Activated naive CD8-positive, alpha-beta T cell (primary cell): Measurements from ENCODE around the gene JMJD1C.
A peak's percentile ranks its signal among the peaks of the same experiment; 100 is the strongest.

Source experiments
- H3K27ac Mint-ChIP-seq: one replicate; pipeline ENCODE4 v1.8.0; 2021; ENCODE audit warnings: mixed read lengths
- H3K27me3 Mint-ChIP-seq: one replicate; pipeline ENCODE4 v1.8.0; 2021; ENCODE audit warnings: mixed read lengths
- H3K36me3 Mint-ChIP-seq: one replicate; pipeline ENCODE4 v1.8.0; 2021; ENCODE audit warnings: mixed read lengths
- H3K4me1 Mint-ChIP-seq: one replicate; pipeline ENCODE4 v1.8.0; 2021; ENCODE audit warnings: low read depth, mixed read lengths
- H3K4me3 Mint-ChIP-seq: one replicate; pipeline ENCODE4 v1.8.0; 2021; ENCODE audit warnings: mild to moderate bottlenecking, mixed read lengths
- H3K9me3 Mint-ChIP-seq: one replicate; pipeline ENCODE4 v1.8.0; 2021; ENCODE audit warnings: low read depth, mixed read lengths

Gene JMJD1C

GRCh38 chr10:63412304-63412703 lies 53.5 kb downstream of the JMJD1C start:
- H3K27me3 Mint-ChIP-seq: no peaks in the 10 kb centered on the region
- peaks cover 5% of the 10 kb centered on the region for H3K36me3 Mint-ChIP-seq
- no peak overlapping the region for H3K4me3 Mint-ChIP-seq
- no peaks in the 10 kb centered on the region for H3K9me3 Mint-ChIP-seq
- no peak overlapping the region for H3K27ac Mint-ChIP-seq
- H3K4me1 Mint-ChIP-seq: peaks cover 46% of the 10 kb centered on the region

DNA sequence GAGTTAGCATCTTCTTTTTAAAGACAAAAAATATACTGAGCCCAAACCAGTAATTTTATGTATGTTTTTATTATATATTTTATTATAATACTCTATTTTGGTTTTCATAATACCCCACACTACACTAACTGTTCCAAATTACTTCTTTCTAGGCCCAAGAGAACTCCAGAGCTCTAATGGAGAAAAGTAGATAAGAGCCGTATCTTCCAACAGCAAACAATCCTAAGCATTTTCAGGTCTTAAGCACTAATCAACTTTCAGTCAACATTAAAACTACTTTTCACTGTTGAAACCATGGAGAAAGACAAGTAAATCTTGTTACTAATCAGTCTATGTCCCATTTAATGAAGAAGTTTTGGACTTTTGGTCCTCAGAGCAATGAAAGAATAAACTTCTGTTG lies 55.1 kb downstream of the JMJD1C start:
- Mint-ChIP-seq H3K4me1 (peaks cover 38% of the 10 kb centered on the region), H3K27me3 (no peaks in the 10 kb centered on the region)

DNA sequence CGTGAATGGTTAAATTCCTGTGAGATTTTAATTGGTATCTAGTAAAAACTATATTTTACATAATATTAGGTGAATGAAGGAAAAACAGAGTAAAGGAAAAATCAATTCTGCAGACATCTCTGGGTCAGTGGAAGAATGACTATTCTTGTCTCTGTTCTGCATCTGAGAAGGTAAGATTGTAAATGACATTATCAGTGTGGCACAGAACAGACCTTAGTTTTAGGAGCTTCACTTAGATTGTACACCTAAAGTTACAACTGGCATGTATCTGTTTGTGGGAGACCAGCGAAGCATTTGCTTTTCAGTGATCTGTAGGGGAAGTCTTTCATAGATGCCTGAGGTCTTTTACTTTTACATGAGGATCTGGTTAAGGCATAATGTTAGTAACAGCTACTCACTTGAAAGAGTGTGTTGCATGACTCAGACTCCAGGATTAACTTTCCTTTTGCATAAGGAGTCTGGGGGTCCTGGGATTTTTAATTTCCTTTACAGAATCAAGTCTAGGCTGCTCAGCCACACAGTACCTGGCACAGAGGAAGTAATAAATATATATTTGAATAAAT lies 56.2 kb downstream of the JMJD1C start:
- no peak overlapping the region for H3K27ac Mint-ChIP-seq
- H3K4me3 Mint-ChIP-seq: no peak overlapping the region
- no peaks in the 10 kb centered on the region for H3K9me3 Mint-ChIP-seq
- H3K4me1 Mint-ChIP-seq: peaks cover 34% of the 10 kb centered on the region
- peaks cover 10% of the 10 kb centered on the region for H3K36me3 Mint-ChIP-seq
- H3K27me3 Mint-ChIP-seq: no peaks in the 10 kb centered on the region

More for the DNA sequence above, 55.1 kb downstream of the JMJD1C start:
- Mint-ChIP-seq H3K9me3 (no peaks in the 10 kb centered on the region), H3K36me3 (peaks cover 10% of the 10 kb centered on the region), H3K27ac (no peak overlapping the region), H3K4me3 (no peak overlapping the region)

GRCh38 chr10:63407136-63407662 lies 58.6 kb downstream of the JMJD1C start:
- H3K27me3 Mint-ChIP-seq: no peaks in the 10 kb centered on the region
- H3K9me3 Mint-ChIP-seq: no peaks in the 10 kb centered on the region
- H3K36me3 Mint-ChIP-seq: peaks cover 10% of the 10 kb centered on the region
- H3K27ac Mint-ChIP-seq: no peak overlapping the region
- H3K4me3 Mint-ChIP-seq: no peak overlapping the region
- peaks cover 31% of the 10 kb centered on the region for H3K4me1 Mint-ChIP-seq

DNA sequence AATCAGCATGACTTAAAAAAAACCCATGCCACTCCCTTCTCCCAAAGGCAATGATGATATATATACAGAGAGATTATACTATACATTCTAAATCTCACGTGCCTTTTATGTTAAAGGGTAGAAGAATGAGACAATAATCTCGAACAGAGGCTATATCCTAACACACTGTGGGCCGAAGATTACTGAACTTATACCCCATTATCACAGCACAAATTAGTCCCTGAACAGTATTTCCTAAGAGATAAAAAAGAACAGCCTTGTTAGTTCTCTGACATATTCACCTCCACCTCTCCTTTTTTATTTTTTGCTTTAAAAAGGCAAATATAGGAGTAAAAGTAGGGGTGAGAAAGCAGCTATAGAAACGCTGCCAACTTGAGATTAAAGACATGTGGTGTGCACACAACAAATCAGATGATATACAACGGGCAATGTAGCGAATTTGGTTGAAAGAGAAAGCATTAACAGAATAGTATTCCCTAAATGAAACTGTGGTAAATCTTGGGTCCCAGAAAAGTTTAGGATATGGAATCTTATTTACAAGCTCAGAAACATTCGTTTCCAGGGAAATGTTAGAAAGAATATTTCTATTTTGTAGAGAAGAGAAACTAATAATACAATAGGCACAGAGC lies 69.5 kb downstream of the JMJD1C start:
- Mint-ChIP-seq H3K27ac (no peak overlapping the region), H3K4me1 (peaks cover 21% of the 10 kb centered on the region), H3K36me3 (peaks cover 4% of the 10 kb centered on the region), H3K9me3 (no peaks in the 10 kb centered on the region), H3K4me3 (no peak overlapping the region), H3K27me3 (no peaks in the 10 kb centered on the region)

- peaks cover 38% of the 10 kb centered on the region for H3K4me1 Mint-ChIP-seq
- peaks cover 6% of the 10 kb centered on the region for H3K9me3 Mint-ChIP-seq
- no peaks in the 10 kb centered on the region for H3K27me3 Mint-ChIP-seq
- H3K4me3 Mint-ChIP-seq: no peak overlapping the region
- H3K36me3 Mint-ChIP-seq: peaks cover 15% of the 10 kb centered on the region
- H3K27ac Mint-ChIP-seq: no peak overlapping the region
Observed at GRCh38 chr10:63393050-63393449, 72.7 kb downstream of the JMJD1C start.

- no peaks in the 10 kb centered on the region for H3K27me3 Mint-ChIP-seq
- H3K4me1 Mint-ChIP-seq: peaks cover 45% of the 10 kb centered on the region
- H3K36me3 Mint-ChIP-seq: peaks cover 15% of the 10 kb centered on the region
- H3K9me3 Mint-ChIP-seq: peaks cover 6% of the 10 kb centered on the region
- no peak overlapping the region for H3K4me3 Mint-ChIP-seq
- H3K27ac Mint-ChIP-seq: no peak overlapping the region
Observed at GRCh38 chr10:63392224-63392623, 73.6 kb downstream of the JMJD1C start.

- no peaks in the 10 kb centered on the region for H3K27me3 Mint-ChIP-seq
- peaks cover 49% of the 10 kb centered on the region for H3K4me1 Mint-ChIP-seq
Observed at GRCh38 chr10:63391812-63392211, 74.0 kb downstream of the JMJD1C start.

DNA sequence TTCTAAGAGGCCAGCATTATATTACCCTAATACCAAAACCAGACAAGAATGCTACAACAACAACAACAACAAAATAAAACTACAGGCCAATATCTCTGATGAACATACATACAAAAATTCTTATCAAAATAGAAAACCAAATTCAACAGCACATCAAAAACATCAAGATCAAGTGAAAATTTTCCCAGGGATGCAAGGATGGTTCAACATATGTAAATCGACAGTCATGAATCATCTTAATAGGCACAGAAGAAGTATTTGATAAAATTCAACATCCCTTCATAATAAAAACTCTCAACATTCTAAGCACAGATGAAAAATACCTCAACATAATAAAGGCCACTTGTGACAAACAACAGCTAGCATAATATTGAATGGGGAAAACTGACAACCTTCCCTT lies 75.3 kb downstream of the JMJD1C start:
- Mint-ChIP-seq H3K27me3 (no peaks in the 10 kb centered on the region), H3K36me3 (peaks cover 15% of the 10 kb centered on the region), H3K27ac (no peak overlapping the region), H3K4me3 (no peak overlapping the region), H3K4me1 (peaks cover 54% of the 10 kb centered on the region), H3K9me3 (peaks cover 6% of the 10 kb centered on the region)

More at GRCh38 chr10:63391812-63392211, 74.0 kb downstream of the JMJD1C start:
- peaks cover 15% of the 10 kb centered on the region for H3K36me3 Mint-ChIP-seq
- H3K4me3 Mint-ChIP-seq: no peak overlapping the region
- H3K9me3 Mint-ChIP-seq: peaks cover 6% of the 10 kb centered on the region
- H3K27ac Mint-ChIP-seq: peak overlapping the region; percentile 8

GRCh38 chr10:63388421-63389031 lies 77.3 kb downstream of the JMJD1C start:
- Mint-ChIP-seq H3K27me3 (no peaks in the 10 kb centered on the region), H3K36me3 (peaks cover 20% of the 10 kb centered on the region), H3K9me3 (peaks cover 6% of the 10 kb centered on the region), H3K4me1 (peaks cover 67% of the 10 kb centered on the region), H3K4me3 (peak overlapping the region; percentile 70), H3K27ac (peak overlapping the region; percentile 55)

DNA sequence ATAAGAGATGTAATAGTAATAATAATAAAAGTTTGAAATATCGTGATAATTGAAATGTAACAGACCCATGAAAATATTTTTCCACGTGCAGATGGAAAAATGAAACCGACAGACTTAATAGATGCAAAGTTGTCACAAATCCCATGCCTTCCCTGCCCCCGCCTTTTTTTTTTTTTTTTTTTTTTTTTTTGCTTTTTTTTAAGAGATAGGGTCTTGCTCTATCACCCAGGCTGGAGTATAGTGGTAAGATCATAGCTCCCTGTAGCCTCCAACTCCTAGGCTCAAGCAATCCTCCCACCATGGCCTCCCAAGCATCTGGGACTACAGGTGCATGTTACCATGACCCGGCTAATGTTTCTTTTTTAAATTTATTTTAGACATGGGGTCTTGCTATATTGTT lies 80.5 kb downstream of the JMJD1C start:
- Mint-ChIP-seq H3K27me3 (no peaks in the 10 kb centered on the region), H3K4me1 (peaks cover 63% of the 10 kb centered on the region), H3K9me3 (peaks cover 11% of the 10 kb centered on the region)

GRCh38 chr10:63384675-63385074 lies 81.1 kb downstream of the JMJD1C start:
- H3K27ac Mint-ChIP-seq: no peak overlapping the region
- H3K4me3 Mint-ChIP-seq: no peak overlapping the region
- peaks cover 7% of the 10 kb centered on the region for H3K9me3 Mint-ChIP-seq
- peaks cover 61% of the 10 kb centered on the region for H3K4me1 Mint-ChIP-seq
- H3K27me3 Mint-ChIP-seq: no peaks in the 10 kb centered on the region
- H3K36me3 Mint-ChIP-seq: peaks cover 17% of the 10 kb centered on the region

More for the DNA sequence above, 80.5 kb downstream of the JMJD1C start:
- H3K4me3 Mint-ChIP-seq: no peak overlapping the region
- peaks cover 19% of the 10 kb centered on the region for H3K36me3 Mint-ChIP-seq
- no peak overlapping the region for H3K27ac Mint-ChIP-seq

DNA sequence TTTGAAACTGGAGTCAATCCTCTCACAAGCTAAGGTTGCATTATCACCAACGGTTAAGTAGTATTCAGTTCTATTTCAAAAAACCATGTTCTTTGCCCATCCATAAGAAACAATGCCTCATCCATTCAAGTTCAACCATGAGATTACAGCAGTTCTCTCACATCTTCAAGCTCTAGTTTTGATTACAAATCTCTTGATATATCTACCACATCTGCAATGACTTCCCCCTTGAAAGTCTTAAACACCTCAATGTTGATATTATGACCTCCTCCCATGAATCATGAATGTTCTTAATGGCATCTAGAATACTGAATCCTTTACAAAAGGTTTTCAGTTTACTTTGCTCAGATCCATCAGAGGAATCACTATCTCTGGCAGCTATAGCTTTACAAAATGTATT lies 81.8 kb downstream of the JMJD1C start:
- Mint-ChIP-seq H3K4me3 (no peak overlapping the region), H3K9me3 (peaks cover 5% of the 10 kb centered on the region), H3K36me3 (peaks cover 17% of the 10 kb centered on the region), H3K4me1 (peaks cover 55% of the 10 kb centered on the region), H3K27ac (no peak overlapping the region), H3K27me3 (no peaks in the 10 kb centered on the region)

DNA sequence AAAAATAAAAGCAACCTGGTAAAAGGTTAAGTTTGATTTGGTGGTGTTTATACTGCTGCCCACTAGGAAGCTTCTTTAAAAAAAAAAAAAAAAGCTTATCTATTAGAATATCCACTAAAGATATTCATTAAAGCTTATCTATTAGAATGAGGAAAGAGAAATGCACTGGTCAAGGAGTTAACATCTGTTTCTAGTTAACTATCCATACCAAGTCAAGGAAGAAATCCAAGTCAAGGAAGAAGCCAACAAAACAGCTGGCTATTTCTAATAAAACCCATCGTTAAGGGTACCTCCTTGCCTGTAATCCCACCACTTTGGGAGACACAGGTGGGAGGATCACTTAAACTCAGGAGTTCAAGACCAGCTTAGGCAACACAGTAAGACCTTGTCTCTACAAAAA lies 82.6 kb downstream of the JMJD1C start:
- H3K9me3 Mint-ChIP-seq: peaks cover 5% of the 10 kb centered on the region
- no peaks in the 10 kb centered on the region for H3K27me3 Mint-ChIP-seq
- no peak overlapping the region for H3K27ac Mint-ChIP-seq
- no peak overlapping the region for H3K4me3 Mint-ChIP-seq
- H3K36me3 Mint-ChIP-seq: peaks cover 17% of the 10 kb centered on the region
- peaks cover 48% of the 10 kb centered on the region for H3K4me1 Mint-ChIP-seq

- H3K36me3 Mint-ChIP-seq: peaks cover 18% of the 10 kb centered on the region
- H3K9me3 Mint-ChIP-seq: peaks cover 5% of the 10 kb centered on the region
- H3K27ac Mint-ChIP-seq: no peak overlapping the region
- no peaks in the 10 kb centered on the region for H3K27me3 Mint-ChIP-seq
- peaks cover 39% of the 10 kb centered on the region for H3K4me1 Mint-ChIP-seq
- no peak overlapping the region for H3K4me3 Mint-ChIP-seq
Observed at GRCh38 chr10:63382066-63382465, 83.7 kb downstream of the JMJD1C start.
